HL-60 (cell line): ENCODE results near the gene TRAK2.

Experiments used
- DNase-seq, 2 experiments: peaks; one replicate each; pipeline ENCODE4 v3.0.0-alpha.2; 2010 to 2020; ENCODE audit warnings: low read depth in 1 of 2, low spot score in 1 of 2
- H3K27ac ChIP-seq: fragments of 250-450 bp; sonication (Bioruptor Pico); replicated peaks from 2 replicates; pipeline ENCODE4 v1.5.1; 2020; ENCODE audit warnings: mild to moderate bottlenecking, moderate library complexity
- H3K27me3 ChIP-seq: fragments of 250-450 bp; sonication (Bioruptor Pico); 2 replicates; pipeline ENCODE4 v1.5.1; 2021; ENCODE audit warnings: mild to moderate bottlenecking, moderate library complexity; ENCODE audit not compliant: insufficient read depth, poor library complexity, severe bottlenecking
- H3K4me3 ChIP-seq: replicated peaks from 2 replicates; pipeline ENCODE4 v1.5.1; 2011; ENCODE audit warnings: mild to moderate bottlenecking, control low read depth, low read length; ENCODE audit not compliant: insufficient read depth
- CTCF ChIP-seq: IDR thresholded peaks from one replicate; pipeline ENCODE4 v1.5.1; 2011; ENCODE audit warnings: low read length, control low read depth, inconsistent platforms; ENCODE audit not compliant: insufficient read depth
- GABPA ChIP-seq: IDR thresholded peaks from 2 replicates; pipeline ENCODE4 v1.6.1; 2012; ENCODE audit warnings: low read depth
- POLR2AphosphoS5 ChIP-seq: IDR thresholded peaks from 2 replicates; pipeline ENCODE4 v1.6.1; 2012; ENCODE audit warnings: low read depth
- REST ChIP-seq: IDR thresholded peaks from 2 replicates; pipeline ENCODE4 v1.6.1; 2012; ENCODE audit warnings: low read depth; ENCODE audit not compliant: insufficient replicate concordance
- SPI1 ChIP-seq: IDR thresholded peaks from 2 replicates; pipeline ENCODE4 v1.6.1; 2012; ENCODE audit warnings: low read depth, mild to moderate bottlenecking, borderline replicate concordance

Gene TRAK2

GRCh38 chr2:201329409-201329808, 121.8 kb downstream of the TRAK2 start:
- no peak for TF ChIP-seq GABPA
- TF ChIP-seq POLR2AphosphoS5, result no peak
- no peak for TF ChIP-seq CTCF
- TF ChIP-seq SPI1, result no peak
- no peak for TF ChIP-seq REST
- no peak for DNase-seq
- Histone ChIP-seq H3K27ac (no peak overlapping the region), H3K4me3 (no peak overlapping the region), H3K27me3 (no peaks in the 10 kb centered on the region)

- Histone ChIP-seq H3K27ac (no peak overlapping the region), H3K27me3 (no peaks in the 10 kb centered on the region), H3K4me3 (no peak overlapping the region)
- no peak for DNase-seq
- TF ChIP-seq REST (no peak), CTCF (no peak), GABPA (no peak), POLR2AphosphoS5 (no peak), SPI1 (no peak)
These were observed 123.6 kb downstream of the TRAK2 start for GRCh38 chr2:201327678-201328077.
